ENCODE data around the gene GSKIP. TPM values are rescaled to one million over a fixed set of nuclear protein-coding genes. Genes with fewer than 3 reads are reported as not detected.

Gene GSKIP
- total RNA-seq, 1 donor from 2014 or later, result 16.4 TPM

GRCh38 chr14:96370528-96370927 lies 7.2 kb downstream of the GSKIP start:
- intact Hi-C loops (cut with DNase I), result no loop called here
- no peak for DNase-seq (ENCODE audit: low spot score)
- no peak for ATAC-seq

GRCh38 chr14:96373538-96373937 lies 10.2 kb downstream of the GSKIP start:
- intact Hi-C loops (cut with DNase I), result no loop called here
- ATAC-seq (no peak), DNase-seq (ENCODE audit: low spot score) (no peak)

- intact Hi-C loops (cut with DNase I), result no loop called here
- ATAC-seq (no peak), DNase-seq (ENCODE audit: low spot score) (no peak)
These were observed 12.8 kb downstream of the GSKIP start for GRCh38 chr14:96376093-96376492.

GRCh38 chr14:96380735-96381134 lies 17.4 kb downstream of the GSKIP start:
- intact Hi-C loops (cut with DNase I), result no loop called here
- ATAC-seq, result no peak
- DNase-seq (ENCODE audit: low spot score), result no peak

GRCh38 chr14:96383445-96383844 lies 20.1 kb downstream of the GSKIP start:
- DNase-seq (ENCODE audit: low spot score) (no peak), ATAC-seq (no peak)
- intact Hi-C loops (cut with DNase I), result no loop called here

GRCh38 chr14:96384053-96384452 lies 20.7 kb downstream of the GSKIP start:
- no peak for ATAC-seq
- no peak for DNase-seq (ENCODE audit: low spot score)
- intact Hi-C loops (cut with DNase I), result no loop called here

- intact Hi-C loops (cut with DNase I), result no loop called here
- ATAC-seq (no peak), DNase-seq (ENCODE audit: low spot score) (no peak)
These were observed 21.4 kb downstream of the GSKIP start for GRCh38 chr14:96384740-96385139.

GRCh38 chr14:96385385-96385784 lies 22.1 kb downstream of the GSKIP start:
- intact Hi-C loops (cut with DNase I), result no loop called here
- ATAC-seq, result no peak
- DNase-seq (ENCODE audit: low spot score), result no peak

GRCh38 chr14:96390965-96391292 lies 27.6 kb downstream of the GSKIP start:
- no peak for DNase-seq (ENCODE audit: low spot score)
- intact Hi-C loops (cut with DNase I), result no loop called here
- ATAC-seq, result no peak

GRCh38 chr14:96391293-96392118 lies 28.2 kb downstream of the GSKIP start:
- intact Hi-C loops (cut with DNase I), result no loop called here
- peak; percentile 98 for ATAC-seq
- DNase-seq (ENCODE audit: low spot score), result peak; percentile 97

- intact Hi-C loops (cut with DNase I), result no loop called here
- no peak for DNase-seq (ENCODE audit: low spot score)
- no peak for ATAC-seq
These were observed 29.9 kb downstream of the GSKIP start for GRCh38 chr14:96393071-96393691.

GRCh38 chr14:96394047-96394815 lies 30.9 kb downstream of the GSKIP start:
- ATAC-seq, result no peak
- intact Hi-C loops (cut with DNase I), result no loop called here
- DNase-seq (ENCODE audit: low spot score), result no peak

- intact Hi-C loops (cut with DNase I), result no loop called here
- DNase-seq (ENCODE audit: low spot score), result no peak
- no peak for ATAC-seq
These were observed 35.1 kb downstream of the GSKIP start for GRCh38 chr14:96398432-96398831.

GRCh38 chr14:96398921-96399320 lies 35.6 kb downstream of the GSKIP start:
- DNase-seq (ENCODE audit: low spot score), result no peak
- intact Hi-C loops (cut with DNase I), result no loop called here
- no peak for ATAC-seq

GRCh38 chr14:96399405-96399804 lies 36.1 kb downstream of the GSKIP start:
- DNase-seq (ENCODE audit: low spot score) (no peak), ATAC-seq (no peak)
- intact Hi-C loops (cut with DNase I), result no loop called here

GRCh38 chr14:96400495-96400894 lies 37.2 kb downstream of the GSKIP start:
- intact Hi-C loops (cut with DNase I), result no loop called here
- ATAC-seq (no peak), DNase-seq (ENCODE audit: low spot score) (no peak)

GRCh38 chr14:96403409-96403808 lies 40.1 kb downstream of the GSKIP start:
- intact Hi-C loops (cut with DNase I), result no loop called here
- ATAC-seq (no peak), DNase-seq (ENCODE audit: low spot score) (no peak)

- no peak for ATAC-seq
- intact Hi-C loops (cut with DNase I), result no loop called here
- DNase-seq (ENCODE audit: low spot score), result no peak
These were observed 42.4 kb downstream of the GSKIP start for GRCh38 chr14:96405677-96406076.

GRCh38 chr14:96407935-96408570 lies 44.7 kb downstream of the GSKIP start:
- ATAC-seq (no peak), DNase-seq (ENCODE audit: low spot score) (no peak)
- intact Hi-C loops (cut with DNase I), result loop anchor here (2.0 kb wide), 1 partner anchor 29 kb away; no protein-coding TSS in a partner anchor

- intact Hi-C loops (cut with DNase I), result loop anchor here (2.0 kb wide), 1 partner anchor 30 kb away; no protein-coding TSS in a partner anchor
- DNase-seq (ENCODE audit: low spot score), result no peak
- no peak for ATAC-seq
These were observed 45.3 kb downstream of the GSKIP start for GRCh38 chr14:96408608-96409007.
